Fibroblast of the aortic adventitia (primary cell): ENCODE data around the gene DLGAP1. TPM values are rescaled to one million over a fixed set of nuclear protein-coding genes. Genes with fewer than 3 reads are reported as not detected.
A peak's percentile ranks its signal among the peaks of the same experiment; 100 is the strongest.

Experiments
- DNase-seq: peaks from one replicate; pipeline ENCODE4 v3.0.0-alpha.2; 2010; ENCODE audit warnings: low read depth
- H3K4me3 ChIP-seq: 2 replicates; pipeline ENCODE4 v1.5.1; 2011; ENCODE audit warnings: low read depth, mild to moderate bottlenecking, control low read depth, low read length, moderate library complexity
- CTCF ChIP-seq: IDR thresholded peaks from 2 replicates; pipeline ENCODE4 v1.5.1; 2011; ENCODE audit warnings: mild to moderate bottlenecking, low read length, control low read depth, inconsistent platforms; ENCODE audit not compliant: insufficient read depth
- total RNA-seq: library from RNA; depleted of rRNA; stranded (reverse); fragments of >200 nt; gene quantifications from 2 replicates; pipeline ENCODE4 v1.2.3, GENCODE V29; 2012; ENCODE audit warnings: low replicate concordance

DLGAP1 gene
- total RNA-seq, 1 donor, result 1.4 TPM

DNA sequence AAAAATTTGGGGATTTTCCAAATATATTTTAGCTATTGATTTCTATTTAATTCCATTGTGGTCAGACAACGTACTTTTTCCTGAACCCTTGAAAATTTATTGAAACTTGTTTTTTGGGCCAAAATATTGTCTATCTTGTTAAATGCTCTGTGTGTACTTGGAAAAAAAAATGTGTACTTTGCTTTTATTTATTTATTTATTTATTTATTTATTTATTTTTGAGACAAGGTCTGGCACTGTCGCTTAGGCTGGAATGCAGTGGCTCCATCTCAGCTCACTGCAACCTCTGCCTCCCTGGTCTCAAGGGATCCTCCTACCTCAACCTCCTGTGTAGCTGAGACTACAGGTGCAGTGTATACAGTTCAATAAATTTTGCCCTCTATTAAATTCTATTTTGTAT, 910.6 kb downstream of the DLGAP1 start:
- TF ChIP-seq CTCF, result no peak
- no peak for DNase-seq

DNA sequence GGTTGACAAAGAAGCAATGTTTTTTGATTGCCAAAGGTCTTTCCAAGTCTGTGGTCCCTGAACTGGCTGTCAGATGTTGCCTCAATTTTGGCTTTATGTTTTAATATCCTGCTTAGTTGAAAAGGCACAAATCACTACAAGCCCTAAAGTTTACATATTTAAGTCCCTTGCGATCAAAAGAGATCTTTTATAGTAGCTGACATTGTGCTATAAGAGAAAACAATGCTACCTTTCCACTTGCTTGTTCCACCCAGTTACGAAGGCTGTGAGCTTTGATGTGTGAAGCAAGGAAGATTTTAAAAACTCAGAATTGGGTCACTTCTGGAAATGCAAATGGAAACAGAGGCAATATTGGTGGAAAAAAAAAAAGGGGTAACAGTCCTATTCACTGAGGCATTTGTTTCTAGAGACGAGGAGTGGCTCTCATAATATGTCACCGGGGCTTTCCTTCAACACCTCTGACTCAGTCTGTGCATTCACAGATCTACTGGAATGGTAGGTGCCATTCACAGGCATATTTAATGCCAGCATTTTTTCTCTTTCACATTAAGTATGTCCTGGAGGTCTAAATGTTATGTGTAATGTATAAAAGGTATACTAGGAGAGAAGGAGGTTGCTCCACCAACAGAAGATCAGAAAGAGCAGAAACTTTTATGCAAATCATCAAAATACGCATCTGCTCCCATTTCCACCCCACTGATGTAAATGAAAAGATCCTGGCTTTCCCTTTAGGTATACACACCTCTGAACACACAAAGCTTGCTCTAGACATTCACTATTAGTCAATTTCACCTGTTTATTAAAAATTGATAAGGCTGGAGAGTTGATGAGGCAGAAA, 913.3 kb downstream of the DLGAP1 start:
- no peak for DNase-seq
- TF ChIP-seq CTCF, result no peak
- no peak overlapping the region for H3K4me3 ChIP-seq

More for the DNA sequence above, 910.6 kb downstream of the DLGAP1 start:
- H3K4me3 ChIP-seq, result no peak overlapping the region

DNA sequence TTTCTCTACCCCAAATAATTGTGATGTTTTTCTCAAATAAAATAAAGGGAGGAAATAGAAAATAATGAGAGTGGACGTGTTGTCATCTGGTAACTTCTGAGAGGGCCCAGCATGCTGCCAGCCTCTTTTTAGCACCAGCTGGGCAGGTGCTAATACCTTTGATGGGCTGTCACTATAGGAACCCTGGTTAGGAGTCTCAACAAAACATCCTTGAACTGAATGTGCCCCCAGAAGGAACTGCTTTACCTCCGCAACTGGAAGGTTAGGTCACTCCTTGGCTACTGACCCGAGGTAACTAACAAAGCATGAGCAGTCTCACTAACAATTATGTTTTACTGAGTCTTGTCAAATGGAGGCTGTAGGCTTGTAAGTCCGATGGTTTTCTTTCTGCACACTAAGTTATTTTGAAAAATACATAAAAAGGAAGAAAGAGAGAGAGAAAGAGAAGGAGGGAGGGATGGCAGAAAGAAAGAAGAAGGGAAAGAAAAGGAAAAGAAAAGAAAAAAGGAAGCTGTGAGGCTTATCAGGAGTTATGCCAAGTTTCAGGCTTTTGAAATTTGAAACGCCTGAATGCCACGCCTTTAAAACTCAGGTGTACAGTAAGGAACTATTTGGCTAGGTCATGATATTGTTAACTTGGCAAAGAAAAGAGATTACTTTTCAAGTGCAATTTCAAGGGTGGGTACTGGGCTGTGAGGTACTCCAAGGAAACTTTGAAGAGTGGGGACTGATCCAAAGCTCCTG, 914.1 kb downstream of the DLGAP1 start:
- no peak overlapping the region for H3K4me3 ChIP-seq
- no peak for TF ChIP-seq CTCF
- no peak for DNase-seq

- no peak for DNase-seq
- no peak overlapping the region for H3K4me3 ChIP-seq
- no peak for TF ChIP-seq CTCF
Observed at GRCh38 chr18:3538954-3539617, 916.0 kb downstream of the DLGAP1 start.

DNA sequence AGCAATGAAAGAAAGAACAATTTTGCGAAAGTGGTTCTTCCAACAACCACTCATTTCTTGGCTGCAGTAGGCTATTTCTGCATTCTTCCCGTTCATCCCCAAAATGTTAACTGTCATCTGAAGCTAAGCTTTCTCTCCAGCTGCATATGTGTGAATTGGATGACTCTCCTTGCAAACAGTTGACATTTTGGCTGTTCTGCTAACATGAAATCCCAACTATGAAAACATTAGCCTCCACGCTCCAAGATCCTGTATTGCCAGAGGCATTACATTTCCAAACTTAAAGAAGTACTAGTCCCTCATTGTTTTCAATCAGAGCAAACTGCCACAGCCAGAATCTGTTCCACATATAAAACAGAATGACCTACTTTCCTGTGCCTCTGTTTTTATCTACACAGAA, 916.7 kb downstream of the DLGAP1 start:
- no peak overlapping the region for H3K4me3 ChIP-seq
- DNase-seq, result peak; percentile 78
- TF ChIP-seq CTCF, result no peak

DNA sequence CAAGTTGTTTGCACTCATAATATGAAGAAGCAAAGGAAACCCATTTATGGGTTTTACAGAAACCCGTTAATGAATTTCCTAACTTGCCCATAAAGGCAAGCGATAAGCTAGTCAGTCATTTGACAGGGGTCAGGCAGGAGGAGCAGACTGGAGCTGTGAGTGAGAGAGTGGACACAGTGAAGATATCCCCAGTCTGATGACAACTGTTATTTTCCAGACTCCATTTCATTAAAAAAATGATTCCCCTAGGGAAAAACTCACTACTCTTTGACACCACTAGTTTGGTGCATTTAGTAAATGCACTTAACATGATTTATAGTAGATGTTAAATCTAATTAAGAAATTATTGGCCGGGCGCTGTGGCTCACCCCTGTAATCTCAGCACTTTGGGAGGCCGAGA, 924.3 kb downstream of the DLGAP1 start:
- DNase-seq, result no peak
- TF ChIP-seq CTCF, result no peak
- no peak overlapping the region for H3K4me3 ChIP-seq
